BJ (cell line): ENCODE results near the gene CCDC86. TPM values are rescaled to one million over a fixed set of nuclear protein-coding genes. Genes with fewer than 3 reads are reported as not detected.

ENCODE experiments used
- CTCF ChIA-PET: fragments of 350-600 bp; formaldehyde crosslinking; extraction: SDS; loops from one replicate; lab custom pipeline; 2021; ENCODE audit warnings: antibody characterized with exemption, inconsistent platforms; lab: Yijun Ruan, JAX
- POLR2A ChIA-PET: fragments of 300-600 bp; sonication (Branson Sonifier 250); formaldehyde crosslinking; extraction: SDS; loops from one replicate; lab custom pipeline; 2021; ENCODE audit warnings: antibody characterized with exemption; lab: Charles Lee
- DNase-seq: peaks from one replicate; pipeline ENCODE4 v3.0.0-alpha.2; 2011; ENCODE audit warnings: low read depth
- H3K27me3 ChIP-seq: 2 replicates; pipeline ENCODE4 v1.6.0; 2011; ENCODE audit warnings: low read length; ENCODE audit not compliant: control insufficient read depth, insufficient read depth
- H3K36me3 ChIP-seq: 2 replicates; pipeline ENCODE4 v1.5.1; 2011; ENCODE audit warnings: low read length; ENCODE audit not compliant: control insufficient read depth, insufficient read depth
- H3K4me3 ChIP-seq: 2 replicates; pipeline ENCODE4 v1.5.1; 2011; ENCODE audit warnings: low read depth, mild to moderate bottlenecking, control low read depth, low read length
- CTCF ChIP-seq: IDR thresholded peaks from 2 replicates; pipeline ENCODE4 v1.5.1; 2011; ENCODE audit warnings: low read depth, mild to moderate bottlenecking, control low read depth, inconsistent platforms, low read length, moderate library complexity; ENCODE audit not compliant: insufficient read depth
- polyA plus RNA-seq: library from polyadenylated mRNA; depleted of rRNA; stranded (reverse); fragments of >200 nt; gene quantifications from 2 replicates; pipeline ENCODE4 v1.2.3, GENCODE V29; 2011

The CCDC86 gene
- polyA plus RNA-seq, 1 experiment = 21.2 TPM

- H3K36me3 ChIP-seq = no peaks in the 10 kb centered on the region
- no peak for TF ChIP-seq CTCF
- POLR2A ChIA-PET = no interaction called here
- H3K27me3 ChIP-seq = no peaks in the 10 kb centered on the region
- CTCF ChIA-PET = interaction anchor here (0.6 to 1.3 kb wide), 6 partner anchors 8 to 107 kb away, joined by 3 to 10 read pairs (median 4); partner anchors contain the start of gene ZP1
- H3K4me3 ChIP-seq = no peak overlapping the region
- DNase-seq = no peak
Observed at GRCh38 chr11:60876168-60876485, 34.2 kb downstream of the CCDC86 start.

- CTCF ChIA-PET = interaction anchor here (1.0 to 2.6 kb wide), 3 partner anchors 21 to 102 kb away, joined by 3 to 14 read pairs (median 3); no protein-coding TSS in a partner anchor
- POLR2A ChIA-PET = no interaction called here
- TF ChIP-seq CTCF = no peak
Observed at GRCh38 chr11:60878245-60879101, 36.6 kb downstream of the CCDC86 start.

GRCh38 chr11:60879104-60879503, 37.2 kb downstream of the CCDC86 start:
- ChIA-PET POLR2A (no interaction called here), CTCF (interaction anchor here (1.0 to 2.6 kb wide), 2 partner anchors 48 to 103 kb away, joined by 3 to 14 read pairs; no protein-coding TSS in a partner anchor)
- H3K36me3 ChIP-seq = no peaks in the 10 kb centered on the region
- DNase-seq = no peak
- H3K27me3 ChIP-seq = no peaks in the 10 kb centered on the region
- no peak for TF ChIP-seq CTCF
- H3K4me3 ChIP-seq = no peak overlapping the region

More at GRCh38 chr11:60878245-60879101, 36.6 kb downstream of the CCDC86 start:
- DNase-seq = no peak
- Histone ChIP-seq H3K4me3 (no peak overlapping the region), H3K27me3 (no peaks in the 10 kb centered on the region), H3K36me3 (no peaks in the 10 kb centered on the region)

- TF ChIP-seq CTCF = no peak
- ChIA-PET POLR2A (no interaction called here), CTCF (interaction anchor here (1.1 to 28.4 kb wide), 3 partner anchors 16 to 47 kb away, joined by 3 to 716 read pairs (median 4); partner anchors contain the start of gene CCDC86)
- DNase-seq = no peak
- no peak overlapping the region for H3K4me3 ChIP-seq
- H3K36me3 ChIP-seq = no peaks in the 10 kb centered on the region
- H3K27me3 ChIP-seq = no peaks in the 10 kb centered on the region
Observed at GRCh38 chr11:60879971-60880588, 38.2 kb downstream of the CCDC86 start.

GRCh38 chr11:60880643-60881282, 38.9 kb downstream of the CCDC86 start:
- no peak for TF ChIP-seq CTCF
- ChIA-PET CTCF (interaction anchor here (1.1 to 28.4 kb wide), 3 partner anchors 16 to 48 kb away, joined by 3 to 716 read pairs (median 4); partner anchors contain the start of gene CCDC86), POLR2A (no interaction called here)
- no peaks in the 10 kb centered on the region for H3K36me3 ChIP-seq
- H3K4me3 ChIP-seq = no peak overlapping the region
- no peak for DNase-seq
- H3K27me3 ChIP-seq = no peaks in the 10 kb centered on the region
